Natural killer cell (primary cell): ENCODE results near the gene DIO3. TPM values are rescaled to one million over a fixed set of nuclear protein-coding genes. Genes with fewer than 3 reads are reported as not detected.

Source experiments
- ATAC-seq, 3 donors: fragments of 150-1000 bp in 2 of 3; fragments of 200-7000 bp in 1 of 3; cut with Tn5 transposase; 1 replicate in 1 of 3; 2 replicates in 2 of 3; pipeline ENCODE4 v1.10.0; 2021; ENCODE audit warnings: mild to moderate bottlenecking in 2 of 3, moderate library complexity in 2 of 3
- DNase-seq, 2 donors: peaks; one replicate each; pipeline versions ENCODE4 v3.0.0 to v3.0.0-alpha.2; 2013 to 2021; ENCODE audit warnings: mixed read lengths in 1 of 2
- H3K27ac ChIP-seq: one replicate; pipeline ENCODE4 v1.5.1; 2013; ENCODE audit warnings: mild to moderate bottlenecking, low read length
- H3K27me3 ChIP-seq: one replicate; pipeline ENCODE4 v1.6.1; 2013; ENCODE audit warnings: low read length; ENCODE audit not compliant: control insufficient read depth, insufficient read depth
- H3K36me3 ChIP-seq: one replicate; pipeline ENCODE4 v1.6.1; 2013; ENCODE audit warnings: low read length; ENCODE audit not compliant: control insufficient read depth, insufficient read depth
- H3K4me1 ChIP-seq: one replicate; pipeline ENCODE4 v1.6.1; 2013; ENCODE audit warnings: low read length; ENCODE audit not compliant: control insufficient read depth, insufficient read depth
- H3K4me3 ChIP-seq: one replicate; pipeline ENCODE4 v1.5.1; 2013; ENCODE audit warnings: low read length
- H3K9me3 ChIP-seq: one replicate; pipeline ENCODE4 v1.6.1; 2013; ENCODE audit warnings: low read length; ENCODE audit not compliant: control insufficient read depth, insufficient read depth
- H3K27ac Mint-ChIP-seq, 2 donors: one replicate each; pipeline ENCODE4 v1.8.0; 2022; ENCODE audit warnings: mild to moderate bottlenecking in 2 of 2, mixed read lengths in 2 of 2, moderate library complexity in 1 of 2
- H3K27me3 Mint-ChIP-seq, 2 donors: one replicate each; pipeline ENCODE4 v1.8.0; 2022; ENCODE audit warnings: low read depth in 2 of 2, mixed read lengths in 2 of 2
- H3K36me3 Mint-ChIP-seq: one replicate; pipeline ENCODE4 v1.8.0; 2022; ENCODE audit warnings: mixed read lengths
- H3K4me1 Mint-ChIP-seq, 2 donors: one replicate each; pipeline ENCODE4 v1.8.0; 2022; ENCODE audit warnings: mixed read lengths in 2 of 2
- H3K4me3 Mint-ChIP-seq: one replicate; pipeline ENCODE4 v1.8.0; 2022; ENCODE audit warnings: mild to moderate bottlenecking, moderate library complexity, mixed read lengths
- H3K9me3 Mint-ChIP-seq, 2 donors: one replicate each; pipeline ENCODE4 v1.8.0; 2022; ENCODE audit warnings: mixed read lengths in 2 of 2
- WGBS: methylation state at CpG from one replicate; pipeline ENCODE4 v1.1.7; 2013; ENCODE audit warnings: missing lambda C conversion rate; ENCODE audit not compliant: insufficient coverage; 5-methylcytosine and 5-hydroxymethylcytosine counted together
- intact Hi-C: fragments of 100-400 bp; cut with micrococcal nuclease; formaldehyde crosslinking; loops from one replicate; pipeline ENCODE4 v1.14.2; 2022
- total RNA-seq, 4 donors: library from RNA; stranded (reverse); fragments of 120-200 nt in 1 of 4; gene quantifications; one replicate each; pipeline versions ENCODE4 v1.2.3 to v1.2.4, GENCODE V29; 2013 to 2022
- TF ChIP-seq, protein P1 (sequence below): fragments of 200-600 bp; IDR thresholded peaks from one replicate; pipeline ENCODE4 v1.8.0; 2022; ENCODE audit warnings: antibody characterized with exemption

DIO3 gene
- total RNA-seq, 3 donors from 2014 or later (not counting 1 experiment from before 2014, with no cell fraction given), result not detected

DNA sequence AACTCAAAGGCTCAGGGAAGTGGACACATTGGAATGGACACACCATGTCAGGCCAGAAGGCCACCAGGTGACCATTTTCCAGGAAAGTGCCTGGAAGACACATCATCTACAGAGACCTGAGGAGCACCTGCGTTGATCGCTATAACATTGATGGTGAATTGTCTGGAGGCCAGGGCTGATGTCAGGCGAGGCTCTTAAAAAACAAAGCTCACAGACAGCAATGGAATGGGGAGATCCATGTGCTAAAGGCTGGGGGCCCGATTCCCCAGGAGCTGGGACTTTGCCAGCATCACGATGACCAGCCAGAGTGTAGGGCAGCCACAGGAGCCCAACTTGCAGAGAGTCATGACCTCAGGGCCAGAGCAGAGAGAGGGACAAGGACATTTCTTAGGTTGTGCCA, 30.3 kb downstream of the DIO3 start:
- Mint-ChIP-seq H3K4me3 (no peak overlapping the region), H3K4me1 (peaks cover 31 to 40% of the 10 kb centered on the region in 2 donors), H3K27me3 (peaks cover 0 to 3% of the 10 kb centered on the region in 2 donors), H3K27ac (peak overlapping the region in 1 of 2 donors; percentile 27), H3K36me3 (no peaks in the 10 kb centered on the region), H3K9me3 (no peaks in the 10 kb centered on the region)
- no peak for DNase-seq
- WGBS, result 90% methylated on average over 5 of the region's 5 CpGs
- ATAC-seq, result no peak
- no peak overlapping the region for H3K4me3 ChIP-seq
- no peaks in the 10 kb centered on the region for H3K27me3 ChIP-seq
- TF ChIP-seq, protein P1, sequence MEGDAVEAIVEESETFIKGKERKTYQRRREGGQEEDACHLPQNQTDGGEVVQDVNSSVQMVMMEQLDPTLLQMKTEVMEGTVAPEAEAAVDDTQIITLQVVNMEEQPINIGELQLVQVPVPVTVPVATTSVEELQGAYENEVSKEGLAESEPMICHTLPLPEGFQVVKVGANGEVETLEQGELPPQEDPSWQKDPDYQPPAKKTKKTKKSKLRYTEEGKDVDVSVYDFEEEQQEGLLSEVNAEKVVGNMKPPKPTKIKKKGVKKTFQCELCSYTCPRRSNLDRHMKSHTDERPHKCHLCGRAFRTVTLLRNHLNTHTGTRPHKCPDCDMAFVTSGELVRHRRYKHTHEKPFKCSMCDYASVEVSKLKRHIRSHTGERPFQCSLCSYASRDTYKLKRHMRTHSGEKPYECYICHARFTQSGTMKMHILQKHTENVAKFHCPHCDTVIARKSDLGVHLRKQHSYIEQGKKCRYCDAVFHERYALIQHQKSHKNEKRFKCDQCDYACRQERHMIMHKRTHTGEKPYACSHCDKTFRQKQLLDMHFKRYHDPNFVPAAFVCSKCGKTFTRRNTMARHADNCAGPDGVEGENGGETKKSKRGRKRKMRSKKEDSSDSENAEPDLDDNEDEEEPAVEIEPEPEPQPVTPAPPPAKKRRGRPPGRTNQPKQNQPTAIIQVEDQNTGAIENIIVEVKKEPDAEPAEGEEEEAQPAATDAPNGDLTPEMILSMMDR, result no peak
- peaks cover 12% of the 10 kb centered on the region for H3K4me1 ChIP-seq
- no peaks in the 10 kb centered on the region for H3K36me3 ChIP-seq
- no peak overlapping the region for H3K27ac ChIP-seq
- H3K9me3 ChIP-seq, result no peaks in the 10 kb centered on the region
- intact Hi-C loops, result no loop called here

DNA sequence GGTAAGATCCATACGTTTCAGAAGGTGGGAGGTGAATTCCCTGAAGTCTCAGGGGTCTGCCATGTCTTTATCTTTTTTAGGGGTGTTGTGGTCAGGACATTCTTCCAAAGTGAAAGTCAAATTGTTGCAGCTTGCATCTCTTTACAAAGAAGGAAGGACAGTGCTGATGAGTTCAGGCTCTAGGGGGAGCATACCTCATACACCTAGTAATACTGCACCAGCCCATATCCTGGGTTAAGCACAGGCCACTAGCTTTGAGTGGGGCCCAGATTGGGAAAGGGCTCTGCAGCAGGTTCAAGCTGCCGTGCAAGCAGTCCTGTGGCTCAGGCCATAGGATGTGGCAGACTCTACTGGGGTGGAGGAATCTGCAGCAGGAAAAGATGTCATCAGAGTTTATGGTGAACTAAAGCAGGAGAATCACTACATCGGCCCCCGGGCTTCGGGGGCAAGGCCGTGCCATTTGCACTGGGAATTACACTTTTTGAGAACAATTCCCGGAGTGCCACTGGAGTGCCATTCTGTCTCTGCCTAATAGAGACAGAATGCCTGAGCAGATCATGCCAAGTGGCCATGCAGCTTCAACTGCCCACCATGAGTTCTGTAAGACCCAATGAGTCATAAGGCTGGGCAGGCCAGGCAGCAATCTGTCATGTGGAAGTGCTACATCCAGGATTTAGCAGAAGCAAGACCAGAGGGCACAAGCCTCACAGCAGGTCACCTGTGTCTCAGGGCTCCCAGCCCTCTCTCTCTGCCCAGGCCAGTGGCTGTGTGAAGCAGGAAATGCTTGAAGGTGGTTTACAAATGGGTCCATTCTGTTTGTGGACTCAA, 32.3 kb downstream of the DIO3 start:
- H3K27me3 ChIP-seq, result no peaks in the 10 kb centered on the region
- H3K27ac ChIP-seq, result no peak overlapping the region
- TF ChIP-seq, protein P1, result no peak
- no peaks in the 10 kb centered on the region for H3K36me3 Mint-ChIP-seq
- H3K4me1 Mint-ChIP-seq, result peaks cover 48 to 52% of the 10 kb centered on the region in 2 donors
- no peaks in the 10 kb centered on the region for H3K9me3 Mint-ChIP-seq
- H3K4me3 Mint-ChIP-seq, result no peak overlapping the region
- peaks cover 28% of the 10 kb centered on the region for H3K4me1 ChIP-seq
- H3K27ac Mint-ChIP-seq, result peak overlapping the region in 1 of 2 donors; percentile 83
- H3K36me3 ChIP-seq, result no peaks in the 10 kb centered on the region
- H3K27me3 Mint-ChIP-seq, result no peaks in the 10 kb centered on the region
- H3K4me3 ChIP-seq, result no peak overlapping the region
- intact Hi-C loops, result no loop called here
- H3K9me3 ChIP-seq, result no peaks in the 10 kb centered on the region
- 92% methylated on average over 7 of the region's 7 CpGs for WGBS
- no peak for ATAC-seq
- DNase-seq, result no peak

DNA sequence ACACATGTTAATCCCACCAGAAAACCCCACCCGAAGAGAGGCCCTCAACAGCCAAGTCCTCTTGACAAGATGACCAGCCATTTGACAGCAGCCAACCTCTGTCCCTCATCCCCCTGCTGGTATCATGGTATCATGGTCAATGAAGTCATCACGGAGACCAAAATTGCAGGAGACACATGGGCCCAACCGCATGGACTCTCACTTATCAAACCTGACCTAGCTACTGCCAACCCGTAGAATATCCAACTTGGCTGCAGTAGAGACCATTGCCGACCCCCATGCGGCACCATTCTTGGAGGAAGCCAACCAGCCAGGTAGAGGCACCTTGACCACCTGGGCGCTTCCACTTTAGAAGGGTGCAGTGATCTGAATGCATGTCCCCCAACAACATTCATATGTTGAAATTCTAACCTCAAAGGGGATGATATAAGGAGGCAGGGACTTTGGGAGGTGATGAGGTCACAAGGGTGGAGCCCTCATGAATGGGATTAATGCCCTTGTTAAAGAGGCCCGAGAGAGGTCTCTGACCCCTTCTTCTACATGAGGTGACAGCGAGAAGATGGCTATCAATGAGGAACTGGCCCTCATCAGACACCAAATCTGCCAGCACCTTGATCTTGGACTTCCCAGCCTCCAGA, 33.3 kb downstream of the DIO3 start:
- Histone ChIP-seq H3K9me3 (no peaks in the 10 kb centered on the region), H3K4me1 (peaks cover 28% of the 10 kb centered on the region), H3K27me3 (no peaks in the 10 kb centered on the region), H3K4me3 (no peak overlapping the region), H3K27ac (no peak overlapping the region), H3K36me3 (no peaks in the 10 kb centered on the region)
- Mint-ChIP-seq H3K27ac (peak overlapping the region; percentile 83 to 93), H3K4me1 (peaks cover 51 to 52% of the 10 kb centered on the region in 2 donors), H3K4me3 (no peak overlapping the region), H3K27me3 (no peaks in the 10 kb centered on the region), H3K36me3 (no peaks in the 10 kb centered on the region), H3K9me3 (no peaks in the 10 kb centered on the region)
- TF ChIP-seq, protein P1, result no peak
- intact Hi-C loops, result no loop called here
- 95% methylated on average over 9 of the region's 9 CpGs for WGBS
- DNase-seq, result no peak
- no peak for ATAC-seq
